Superior temporal gyrus (tissue), 1 donor: ENCODE results near the gene ODF2.
"Not testable (repeated sequence)": the region's sequence is repeated elsewhere in the genome, so short reads cannot be mapped to it uniquely, and the experiment has no call there.

Experiments used
- DNase-seq: peaks from one replicate; pipeline ENCODE4 v3.0.0-alpha.2; 2016; ENCODE audit errors: extremely low spot score

The ODF2 gene

GRCh38 chr9:128482186-128482585 is 26.4 kb downstream of the ODF2 start:
- DNase-seq, result no peak

- DNase-seq, result no peak
Observed at GRCh38 chr9:128484686-128485413, 29.0 kb downstream of the ODF2 start.

GRCh38 chr9:128485414-128485855 is 29.6 kb downstream of the ODF2 start:
- DNase-seq, result no peak

- no peak for DNase-seq
Observed at GRCh38 chr9:128486201-128486600, 30.4 kb downstream of the ODF2 start.

- no peak for DNase-seq
Observed at GRCh38 chr9:128493424-128493823, 37.6 kb downstream of the ODF2 start.

- no peak for DNase-seq
Observed at GRCh38 chr9:128494108-128494745, 38.4 kb downstream of the ODF2 start.

GRCh38 chr9:128494746-128495129 is 38.9 kb downstream of the ODF2 start:
- no peak for DNase-seq

GRCh38 chr9:128495296-128495695 is 39.5 kb downstream of the ODF2 start:
- no peak for DNase-seq

- no peak for DNase-seq
Observed at GRCh38 chr9:128495804-128496417, 40.1 kb downstream of the ODF2 start.

- DNase-seq, result peak; percentile 55
Observed at GRCh38 chr9:128497824-128498610, 42.2 kb downstream of the ODF2 start.

GRCh38 chr9:128498911-128499310 is 43.1 kb downstream of the ODF2 start:
- DNase-seq, result no peak

GRCh38 chr9:128499920-128500319 is 44.1 kb downstream of the ODF2 start:
- DNase-seq, result no peak

- not testable (repeated sequence) for DNase-seq
Observed at GRCh38 chr9:128503415-128503825, 47.6 kb downstream of the ODF2 start.

GRCh38 chr9:128503870-128504269 is 48.1 kb downstream of the ODF2 start:
- no peak for DNase-seq

GRCh38 chr9:128504485-128505413 is 48.9 kb downstream of the ODF2 start, which contains the start of gene GLE1:
TSS of gene GLE1 (plus strand) at chr9:128504719. CDS start at chr9:128504806, 87 bp downstream.
- peak; percentile 94 for DNase-seq

GRCh38 chr9:128505414-128505765 is 49.6 kb downstream of the ODF2 start:
- no peak for DNase-seq

- not testable (repeated sequence) for DNase-seq
Observed at GRCh38 chr9:128505906-128506305, 50.1 kb downstream of the ODF2 start.

- DNase-seq, result no peak
Observed at GRCh38 chr9:128512820-128513219, 57.0 kb downstream of the ODF2 start.

- no peak for DNase-seq
Observed at GRCh38 chr9:128521956-128522355, 66.2 kb downstream of the ODF2 start.

- DNase-seq, result peak; percentile 35
Observed at GRCh38 chr9:128523199-128523925, 67.6 kb downstream of the ODF2 start.
